ENCODE measurements around the gene TIAL1.

TIAL1 gene

DNA sequence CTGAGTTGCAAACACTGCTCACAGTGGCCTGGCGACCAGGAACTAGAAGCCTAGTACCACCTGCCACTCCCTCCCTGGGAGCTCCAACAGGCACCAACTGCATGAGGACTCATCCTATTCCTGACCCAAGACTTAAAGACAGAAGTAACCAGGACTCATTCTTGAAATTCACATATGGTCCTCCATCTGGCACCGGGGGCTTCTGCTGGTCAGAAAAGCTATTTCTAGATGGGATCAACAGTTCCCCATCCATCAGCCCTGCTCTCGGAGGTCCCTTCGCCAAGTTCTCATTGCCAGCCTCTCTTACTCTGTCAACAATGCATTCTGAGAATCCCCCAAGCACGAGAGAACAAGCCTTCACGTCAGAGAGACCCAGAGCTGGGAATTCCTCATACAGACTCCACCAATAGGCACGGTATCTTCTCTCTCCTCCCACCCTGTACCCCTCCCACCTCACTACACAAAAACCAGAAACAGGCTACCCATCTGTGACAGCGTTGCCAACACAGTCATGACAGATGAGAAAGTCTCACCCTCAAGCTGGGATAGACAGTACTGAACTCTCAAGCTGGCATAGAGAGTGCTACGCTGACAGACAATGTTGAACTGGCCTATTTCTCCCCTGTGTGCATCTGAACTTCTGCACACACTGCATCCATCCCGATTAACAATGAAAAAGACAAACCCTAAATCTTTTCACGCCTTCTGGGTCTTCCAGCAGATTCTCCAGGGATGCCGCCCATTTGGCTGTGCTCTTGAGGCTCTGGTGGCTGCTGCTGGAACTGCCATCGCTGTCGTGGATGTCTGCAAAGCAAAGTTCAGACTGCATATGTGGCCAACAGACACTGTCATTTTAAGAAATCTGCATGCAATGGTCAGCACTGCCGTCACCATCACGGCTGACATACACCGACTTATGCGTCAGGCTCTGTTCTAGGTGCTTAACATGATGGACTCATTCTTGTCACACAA is 69.9 kb downstream of the TIAL1 start:
- no peak for DNase-seq

DNA sequence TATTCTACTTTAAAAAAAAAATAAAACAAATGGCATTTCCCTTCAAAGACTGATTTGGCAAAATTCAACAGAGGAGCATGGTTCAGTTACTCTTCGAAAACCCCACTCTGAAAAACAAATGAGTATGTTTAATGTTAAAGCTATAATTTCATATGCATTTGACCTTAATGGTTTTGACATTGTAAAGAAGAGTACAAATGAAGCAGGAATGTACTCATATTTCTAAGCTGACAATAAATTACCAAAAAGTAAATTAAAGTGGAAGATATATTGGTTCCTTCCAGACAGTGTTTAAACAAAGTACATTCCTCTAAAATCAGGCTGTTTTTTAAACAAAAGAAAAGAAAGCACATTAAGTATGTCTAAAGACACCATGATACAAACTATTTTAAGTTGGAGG is 70.6 kb downstream of the TIAL1 start:
- no peak for DNase-seq

DNA sequence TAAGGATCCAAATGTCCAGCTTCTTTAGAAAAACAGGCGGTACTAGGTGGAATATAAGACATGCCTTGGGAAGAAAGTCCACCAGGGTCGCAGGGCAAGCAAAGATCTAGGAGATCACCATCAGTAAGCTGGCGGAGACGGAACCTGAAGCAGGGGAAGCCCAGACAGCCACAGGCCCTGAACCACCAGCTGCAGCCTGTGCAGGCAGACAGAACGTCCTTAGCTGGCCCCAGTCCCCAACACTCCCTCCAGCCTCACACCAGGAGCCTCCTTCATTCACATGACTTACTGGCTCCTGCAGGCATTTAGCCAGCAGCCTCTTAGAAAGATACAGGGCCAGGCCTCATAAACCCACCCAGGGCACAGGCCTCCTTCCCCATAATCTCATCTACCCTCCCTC is 71.6 kb downstream of the TIAL1 start:
- DNase-seq: no peak

DNA sequence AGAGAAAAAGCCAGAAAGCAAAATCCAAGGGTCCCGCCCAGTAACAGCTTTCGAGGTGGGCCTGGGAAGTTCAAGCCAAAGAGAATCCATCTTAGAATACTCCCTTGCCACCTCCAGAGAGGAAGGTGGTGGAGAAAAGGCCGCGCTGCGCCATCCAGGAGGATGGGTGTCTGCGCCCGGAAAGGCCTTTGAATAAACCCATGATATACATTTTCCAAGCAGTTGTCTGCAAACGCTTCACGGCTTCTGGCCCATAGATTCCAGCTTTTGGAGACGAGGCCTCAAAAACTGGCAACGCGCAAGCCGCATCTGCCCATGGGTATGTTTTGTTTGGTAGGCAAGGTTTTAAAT is 72.1 kb downstream of the TIAL1 start:
- DNase-seq: no peak

DNA sequence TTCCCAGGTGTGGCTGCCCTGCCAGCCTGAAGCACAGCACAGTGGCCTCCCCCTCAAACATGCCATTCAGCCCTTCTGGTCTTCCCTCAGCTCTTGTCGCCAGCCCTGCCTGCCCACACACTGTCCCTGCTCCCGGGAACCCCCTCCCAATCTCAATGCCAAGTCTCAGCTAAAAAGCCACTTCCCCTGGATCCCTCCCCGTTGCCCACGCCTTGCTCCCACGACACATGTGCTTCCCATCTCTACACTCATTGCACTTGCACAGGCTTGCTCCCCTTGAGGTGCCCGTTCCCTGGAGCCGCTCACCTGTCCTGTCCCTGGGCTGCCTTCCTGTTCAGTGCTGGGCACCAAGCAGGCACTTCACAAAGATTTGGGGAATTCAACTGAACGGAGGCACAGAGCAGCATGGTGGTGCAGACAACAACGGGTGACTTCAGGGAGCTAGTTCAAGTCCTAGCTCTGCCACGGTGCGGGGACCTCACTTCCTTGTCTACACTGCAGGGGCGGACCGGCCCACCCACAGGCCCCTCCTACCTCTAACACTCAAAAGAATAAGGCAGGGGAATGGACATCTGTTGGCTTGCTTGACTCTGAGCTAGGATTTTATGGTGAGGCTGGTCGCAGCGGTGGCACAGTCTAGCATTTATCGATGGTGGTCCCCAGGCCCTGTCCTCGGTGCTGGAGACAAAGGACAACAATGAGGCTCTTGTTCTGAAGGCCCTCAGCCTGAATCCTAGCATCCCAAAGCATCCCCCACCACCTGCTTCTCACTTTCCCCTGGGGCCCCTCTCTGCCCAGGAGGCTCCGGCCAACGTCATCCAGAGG is 72.7 kb downstream of the TIAL1 start:
- DNase-seq: no peak
